Prostate gland (tissue), 2 donors: ENCODE results near the gene LRBA. TPM values are rescaled to one million over a fixed set of nuclear protein-coding genes. Genes with fewer than 3 reads are reported as not detected.
"Not testable (repeated sequence)": the region's sequence is repeated elsewhere in the genome, so short reads cannot be mapped to it uniquely, and the experiment has no call there.

ENCODE experiments used
- DNase-seq: peaks from one replicate; pipeline ENCODE4 v3.0.0-alpha.2; 2019; ENCODE audit warnings: low spot score
- H3K27ac ChIP-seq, 2 donors: fragments of 200-600 bp; sonication (generic); 2 replicates each; pipeline ENCODE4 v1.5.1; 2017 to 2019
- H3K27me3 ChIP-seq: fragments of 200-600 bp; sonication (generic); replicated peaks from 2 replicates; pipeline ENCODE4 v1.5.1; 2019; ENCODE audit not compliant: insufficient read depth
- H3K36me3 ChIP-seq, 2 donors: fragments of 200-600 bp; sonication (generic); 1 replicate in 1 of 2; 2 replicates in 1 of 2; pipeline versions ENCODE4 v1.5.1 to v1.8.1; 2017 to 2019
- H3K4me1 ChIP-seq: fragments of 200-600 bp; sonication (generic); replicated peaks from 2 replicates; pipeline ENCODE4 v1.5.1; 2019
- H3K4me3 ChIP-seq, 2 donors: fragments of 200-600 bp; sonication (generic); 2 replicates each; pipeline ENCODE4 v1.5.1; 2017 to 2019
- H3K9me3 ChIP-seq: fragments of 200-600 bp; sonication (generic); 2 replicates; pipeline ENCODE4 v1.5.1; 2017
- POLR2A ChIP-seq: fragments of 450-650 bp; IDR thresholded peaks from one replicate; pipeline ENCODE4 v1.6.1; 2016; ENCODE audit warnings: antibody characterized with exemption, mild to moderate bottlenecking
- POLR2AphosphoS5 ChIP-seq: sonication (generic); formaldehyde crosslinking; IDR thresholded peaks from one replicate; pipeline ENCODE4 v1.6.1; 2017; ENCODE audit warnings: antibody characterized with exemption
- WGBS: methylation state at CpG from one replicate; pipeline ENCODE4 v1.1.5; 2018; 5-methylcytosine and 5-hydroxymethylcytosine counted together
- intact Hi-C: fragments of 100-400 bp; cut with DNase I; formaldehyde crosslinking; loops from one replicate; pipeline ENCODE4 v1.14.2; 2022
- total RNA-seq, 2 donors: library from RNA; depleted of rRNA; stranded (reverse); fragments of >200 nt; gene quantifications; one replicate each; pipeline ENCODE4 v1.1.0, GENCODE V29; 2016
- TF ChIP-seq, protein P1 (sequence below), 4 experiments: fragments of 200-600 bp in 2 of 4; fragments of 450-650 bp in 2 of 4; sonication (generic) in 2 of 4; IDR thresholded peaks; 1 replicate in 3 of 4; 2 replicates in 1 of 4; pipeline ENCODE4 v1.5.1; 2016 to 2019; ENCODE audit warnings: antibody characterized with exemption in 4 of 4, mild to moderate bottlenecking in 2 of 4, moderate library complexity in 2 of 4

Gene LRBA
- total RNA-seq, 2 donors from 2014 or later: 69.8 to 79.8 TPM

DNA sequence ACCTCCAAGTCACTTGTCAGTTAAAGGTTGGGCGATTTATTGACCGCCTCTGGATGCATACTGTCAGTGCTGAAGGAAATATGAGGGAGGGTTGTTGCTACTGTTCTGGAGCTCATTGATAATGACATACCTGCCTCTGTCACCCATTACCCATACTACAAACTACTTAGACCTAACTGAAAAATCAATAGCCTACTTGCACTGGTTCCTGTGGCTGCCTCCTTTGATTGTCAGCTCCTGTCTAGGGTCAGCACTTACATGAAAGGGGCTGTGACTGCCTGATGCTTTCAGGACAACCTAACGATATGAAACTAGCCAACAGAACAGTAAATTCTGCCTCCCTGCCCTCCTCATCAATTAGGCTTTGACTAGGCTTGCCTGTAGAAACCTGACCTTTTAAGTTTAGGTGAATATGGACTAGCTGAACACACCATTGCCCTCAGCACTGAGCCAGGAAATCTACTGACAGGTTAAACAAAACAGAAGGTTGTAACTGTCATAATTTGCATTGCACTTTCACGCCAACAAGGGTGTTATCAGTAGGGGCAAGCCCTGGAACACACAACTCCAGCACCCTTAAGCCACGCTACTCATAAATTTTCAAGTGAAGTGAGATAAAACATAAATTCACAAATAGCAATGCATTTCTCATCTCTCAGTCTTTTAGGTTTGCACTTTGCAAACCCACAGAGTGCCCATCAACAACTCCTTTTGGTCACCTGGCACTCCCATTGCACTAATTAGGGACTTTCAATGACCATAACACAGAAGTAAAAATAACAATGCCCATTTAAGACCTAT lies 442.2 kb downstream of the LRBA start:
- H3K4me1 ChIP-seq: no peaks in the 10 kb centered on the region
- no peak for DNase-seq
- intact Hi-C loops: no loop called here
- H3K27ac ChIP-seq: no peak overlapping the region
- TF ChIP-seq POLR2A (no peak), POLR2AphosphoS5 (no peak)
- TF ChIP-seq, protein P1, sequence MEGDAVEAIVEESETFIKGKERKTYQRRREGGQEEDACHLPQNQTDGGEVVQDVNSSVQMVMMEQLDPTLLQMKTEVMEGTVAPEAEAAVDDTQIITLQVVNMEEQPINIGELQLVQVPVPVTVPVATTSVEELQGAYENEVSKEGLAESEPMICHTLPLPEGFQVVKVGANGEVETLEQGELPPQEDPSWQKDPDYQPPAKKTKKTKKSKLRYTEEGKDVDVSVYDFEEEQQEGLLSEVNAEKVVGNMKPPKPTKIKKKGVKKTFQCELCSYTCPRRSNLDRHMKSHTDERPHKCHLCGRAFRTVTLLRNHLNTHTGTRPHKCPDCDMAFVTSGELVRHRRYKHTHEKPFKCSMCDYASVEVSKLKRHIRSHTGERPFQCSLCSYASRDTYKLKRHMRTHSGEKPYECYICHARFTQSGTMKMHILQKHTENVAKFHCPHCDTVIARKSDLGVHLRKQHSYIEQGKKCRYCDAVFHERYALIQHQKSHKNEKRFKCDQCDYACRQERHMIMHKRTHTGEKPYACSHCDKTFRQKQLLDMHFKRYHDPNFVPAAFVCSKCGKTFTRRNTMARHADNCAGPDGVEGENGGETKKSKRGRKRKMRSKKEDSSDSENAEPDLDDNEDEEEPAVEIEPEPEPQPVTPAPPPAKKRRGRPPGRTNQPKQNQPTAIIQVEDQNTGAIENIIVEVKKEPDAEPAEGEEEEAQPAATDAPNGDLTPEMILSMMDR (IDR thresholded peaks at IDR 0.05): no peak
- H3K9me3 ChIP-seq: no peaks in the 10 kb centered on the region
- WGBS: 82% methylated on average over 5 of the region's 5 CpGs
- H3K27me3 ChIP-seq: no peaks in the 10 kb centered on the region
- H3K4me3 ChIP-seq: no peak overlapping the region
- no peaks in the 10 kb centered on the region for H3K36me3 ChIP-seq

- no peak for TF ChIP-seq POLR2A
- 70% methylated on average over 1 of the region's 1 CpG for WGBS
These were observed 444.2 kb downstream of the LRBA start for GRCh38 chr4:150570862-150571261.

GRCh38 chr4:150569998-150570535 lies 445.0 kb downstream of the LRBA start:
- DNase-seq: no peak
- intact Hi-C loops: no loop called here
- Histone ChIP-seq H3K4me3 (no peak overlapping the region), H3K27ac (no peak overlapping the region), H3K36me3 (no peaks in the 10 kb centered on the region), H3K4me1 (no peaks in the 10 kb centered on the region), H3K9me3 (no peaks in the 10 kb centered on the region), H3K27me3 (no peaks in the 10 kb centered on the region)
- 90% methylated on average over 4 of the region's 4 CpGs for WGBS
- TF ChIP-seq, protein P1 (IDR thresholded peaks at IDR 0.05): no peak
- no peak for TF ChIP-seq POLR2AphosphoS5

More at GRCh38 chr4:150570862-150571261, 444.2 kb downstream of the LRBA start:
- Histone ChIP-seq H3K27ac (no peak overlapping the region), H3K36me3 (no peaks in the 10 kb centered on the region), H3K9me3 (no peaks in the 10 kb centered on the region), H3K27me3 (no peaks in the 10 kb centered on the region), H3K4me3 (no peak overlapping the region), H3K4me1 (no peaks in the 10 kb centered on the region)
- intact Hi-C loops: no loop called here
- no peak for DNase-seq

GRCh38 chr4:150569384-150569987 lies 445.6 kb downstream of the LRBA start:
- no peaks in the 10 kb centered on the region for H3K27me3 ChIP-seq
- intact Hi-C loops: no loop called here
- H3K9me3 ChIP-seq: no peaks in the 10 kb centered on the region
- no peaks in the 10 kb centered on the region for H3K36me3 ChIP-seq
- TF ChIP-seq POLR2AphosphoS5: no peak
- no peak for TF ChIP-seq POLR2A
- TF ChIP-seq, protein P1 (IDR thresholded peaks at IDR 0.05): no peak
- no peaks in the 10 kb centered on the region for H3K4me1 ChIP-seq
- H3K4me3 ChIP-seq: no peak overlapping the region
- DNase-seq: no peak
- H3K27ac ChIP-seq: no peak overlapping the region
- 86% methylated on average over 5 of the region's 5 CpGs for WGBS

DNA sequence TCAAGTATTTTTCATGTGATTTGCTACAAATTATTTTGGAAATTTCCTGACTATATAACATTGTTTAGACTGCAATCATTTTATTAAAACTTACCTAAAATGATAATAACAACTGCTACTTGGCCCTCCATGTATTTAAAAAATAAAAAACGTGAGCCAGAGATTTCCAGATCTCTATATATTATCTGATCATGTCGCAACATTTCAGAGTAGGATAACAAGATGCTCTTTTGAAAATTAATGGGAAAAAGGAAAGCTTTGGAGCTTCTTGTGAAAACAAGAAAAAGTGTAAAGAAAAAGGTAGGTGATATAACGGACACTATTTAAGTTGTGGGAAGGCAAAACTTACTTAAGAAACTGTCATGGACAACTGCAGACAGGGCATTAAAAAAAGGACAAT lies 448.0 kb downstream of the LRBA start:
- DNase-seq: no peak
- Histone ChIP-seq H3K36me3 (no peaks in the 10 kb centered on the region), H3K4me1 (no peaks in the 10 kb centered on the region), H3K27ac (no peak overlapping the region), H3K27me3 (no peaks in the 10 kb centered on the region), H3K9me3 (no peaks in the 10 kb centered on the region), H3K4me3 (no peak overlapping the region)
- 84% methylated on average over 3 of the region's 3 CpGs for WGBS
- intact Hi-C loops: no loop called here
- TF ChIP-seq, protein P1 (IDR thresholded peaks at IDR 0.05): no peak
- TF ChIP-seq POLR2AphosphoS5 (no peak), POLR2A (no peak)

GRCh38 chr4:150564967-150565366 lies 450.1 kb downstream of the LRBA start:
- H3K4me1 ChIP-seq, H3K27me3 ChIP-seq, H3K27ac ChIP-seq, H3K9me3 ChIP-seq, H3K4me3 ChIP-seq, DNase-seq, intact Hi-C loops, H3K36me3 ChIP-seq: not testable (repeated sequence)
- 95% methylated on average over 2 of the region's 2 CpGs for WGBS
